K562 (cell line): ENCODE data around the gene TCF19. TPM values are rescaled to one million over a fixed set of nuclear protein-coding genes. Genes with fewer than 3 reads are reported as not detected.

Experiments
- AFF1 ChIP-seq, 2 experiments: fragments of 450-650 bp; IDR thresholded peaks; 2 replicates each; pipeline ENCODE4 v1.6.1; 2018; ENCODE audit warnings: mild to moderate bottlenecking in 2 of 2, low read depth in 1 of 2; ENCODE audit not compliant: partially characterized antibody in 2 of 2
- BACH1 ChIP-seq: fragments of 200-800 bp; sonication (Bioruptor generic); IDR thresholded peaks from 2 replicates; pipeline ENCODE4 v1.6.1; 2016; ENCODE audit warnings: missing genetic modification characterization, missing compliant biosample characterization
- CHCHD3 ChIP-seq: fragments of 250-450 bp; sonication (Bioruptor Pico); IDR thresholded peaks from 2 replicates; pipeline ENCODE4 v2.1.2; 2022; ENCODE audit warnings: mild to moderate bottlenecking
- ETV1 ChIP-seq: fragments of 450-650 bp; conservative IDR thresholded peaks from 2 replicates; pipeline ENCODE4 v1.6.1; 2016; ENCODE audit warnings: missing genetic modification characterization, control low read depth, low read depth, missing compliant biosample characterization
- FOXK1 ChIP-seq: sonication (generic); formaldehyde crosslinking; IDR thresholded peaks from 2 replicates; pipeline ENCODE4 v1.8.0; 2022; ENCODE audit warnings: missing genetic modification reagents, mild to moderate bottlenecking, borderline replicate concordance
- LEF1 ChIP-seq: fragments of 450-650 bp; IDR thresholded peaks from 2 replicates; pipeline ENCODE4 v1.6.1; 2016; ENCODE audit warnings: mild to moderate bottlenecking
- MAZ ChIP-seq, 2 experiments: fragments of 450-650 bp in 1 of 2; sonication (generic) in 1 of 2; formaldehyde crosslinking; IDR thresholded peaks in 1 of 2; conservative IDR thresholded peaks in 1 of 2; 2 replicates each; pipeline versions ENCODE4 v1.4.0 to v1.5.0; 2020; ENCODE audit warnings: mild to moderate bottlenecking in 1 of 2, missing genetic modification reagents in 1 of 2
- NBN ChIP-seq: fragments of 450-650 bp; IDR thresholded peaks from 2 replicates; pipeline ENCODE4 v1.6.1; 2016; ENCODE audit warnings: low read depth, mild to moderate bottlenecking
- NFE2 ChIP-seq: IDR thresholded peaks from 2 replicates; pipeline ENCODE4 v1.6.1; 2014; ENCODE audit warnings: antibody characterized with exemption, low read depth
- NR1H2 ChIP-seq: sonication (generic); formaldehyde crosslinking; IDR thresholded peaks from 2 replicates; pipeline ENCODE4 v1.4.0; 2020; ENCODE audit warnings: mild to moderate bottlenecking, missing genetic modification reagents
- PBX2 ChIP-seq, 2 experiments: IDR thresholded peaks in 1 of 2; conservative IDR thresholded peaks in 1 of 2; 2 replicates each; pipeline ENCODE4 v1.6.1; 2016; ENCODE audit warnings: low read depth in 2 of 2, mild to moderate bottlenecking in 1 of 2, missing compliant biosample characterization in 1 of 2, missing genetic modification characterization in 1 of 2, moderate library complexity in 1 of 2
- SIRT6 ChIP-seq: IDR thresholded peaks from one replicate; pipeline ENCODE4 v1.6.1; 2012; ENCODE audit warnings: low read depth, mild to moderate bottlenecking, control low read depth, inconsistent platforms, low read length, moderate library complexity
- SMAD4 ChIP-seq: fragments of 250-450 bp; sonication (Bioruptor Pico); conservative IDR thresholded peaks from 2 replicates; pipeline ENCODE4 v1.8.0; 2021; ENCODE audit warnings: inconsistent platforms, mild to moderate bottlenecking, moderate library complexity
- SPI1 ChIP-seq: IDR thresholded peaks from 2 replicates; pipeline ENCODE4 v1.6.1; 2011; ENCODE audit warnings: low read depth, low read length, control low read depth, borderline replicate concordance
- TAF1 ChIP-seq: IDR thresholded peaks from 2 replicates; pipeline ENCODE4 v1.6.1; 2011; ENCODE audit warnings: mild to moderate bottlenecking, low read length, moderate library complexity; ENCODE audit not compliant: insufficient read depth, control insufficient read depth, severe bottlenecking; ENCODE audit errors: extremely low read depth
- ZFX ChIP-seq: sonication (generic); formaldehyde crosslinking; IDR thresholded peaks from 2 replicates; pipeline ENCODE4 v1.8.0; 2022; ENCODE audit warnings: mild to moderate bottlenecking, missing genetic modification reagents, moderate library complexity
- ZNF280B ChIP-seq: fragments of 250-450 bp; sonication (Bioruptor Pico); IDR thresholded peaks from 2 replicates; pipeline ENCODE4 v1.5.1; 2021; ENCODE audit warnings: mild to moderate bottlenecking
- ZNF316 ChIP-seq: fragments of 450-650 bp; IDR thresholded peaks from 2 replicates; pipeline ENCODE4 v1.6.1; 2016
- ZNF707 ChIP-seq: fragments of 250-450 bp; sonication (Bioruptor Pico); conservative IDR thresholded peaks from 2 replicates; pipeline ENCODE4 v1.8.0; 2022; ENCODE audit warnings: inconsistent platforms, mild to moderate bottlenecking, moderate library complexity
- polyA plus RNA-seq, 8 experiments: library from polyadenylated mRNA; depleted of rRNA in 4 of 8; stranded (reverse) in 5 of 8; unstranded in 3 of 8; fragments of >200 nt; fragmentation: Nextera tagmentation in 2 of 8; fragmentation: Illumina TruSeq in 1 of 8; extraction: Ambion mirVana in 2 of 8; extraction: Trizol in 1 of 8; gene quantifications; 2 replicates each; pipeline versions ENCODE4 v1.2.1 to v1.2.3, GENCODE V29; 2011 to 2014; ENCODE audit warnings: inconsistent platforms in 1 of 8, missing spikeins in 1 of 8
- total RNA-seq, 7 experiments: library from RNA; depleted of rRNA in 6 of 7; stranded (reverse); fragments of >200 nt in 6 of 7; fragmentation: Illumina TruSeq in 2 of 7; extraction: Trizol in 2 of 7; gene quantifications; 2 replicates each; pipeline versions ENCODE4 v1.2.1 to v1.2.3, GENCODE V29; 2011 to 2021; ENCODE audit warnings: low replicate concordance in 1 of 7

The TCF19 gene
- total and polyA plus RNA-seq, 9 of the 15 experiments (the other 6 are each of a cell fraction or from before 2014, with no cell fraction given), result 4.2 to 42.5 (median 25.7) TPM

- TF ChIP-seq AFF1 (IDR thresholded peaks at IDR 0.05; ENCODE audit: low read depth in 1 of 2, partially characterized antibody in 2 of 2), result peak in 1 of 2 experiments; percentile 87
- TF ChIP-seq ETV1 (tag), result peak; percentile 32
- peak; percentile 73 for TF ChIP-seq ZFX (CRISPR knock-in tag)
- no peak for TF ChIP-seq FOXK1
- TF ChIP-seq SMAD4, result peak; percentile 69
- TF ChIP-seq NBN, result no peak; the same call in 1 of the 2 replicates
- no peak for TF ChIP-seq CHCHD3
- peak; percentile 26; the same call in 1 of the 2 replicates for TF ChIP-seq SPI1
- TF ChIP-seq NFE2, result peak; percentile 66
- no peak for TF ChIP-seq ZNF280B (CRISPR knock-in tag)
- peak; percentile 48; the same call in 1 of the 2 replicates for TF ChIP-seq BACH1 (tag)
- peak; percentile 84 to 94 for TF ChIP-seq MAZ (CRISPR knock-in tag; conservative IDR thresholded peaks at IDR 0.05 in 1 of 2, IDR thresholded peaks at IDR 0.05 in 1 of 2)
- no peak for TF ChIP-seq SIRT6
- TF ChIP-seq TAF1, result peak; percentile 74
- TF ChIP-seq LEF1, result peak; percentile 50; the same call in 1 of the 2 replicates
- TF ChIP-seq PBX2 (CRISPR knock-in tag; IDR thresholded peaks at IDR 0.05; ENCODE audit: low read depth), result no peak
- TF ChIP-seq PBX2 (tag; conservative IDR thresholded peaks at IDR 0.05; ENCODE audit: low read depth), result peak; percentile 78
- no peak for TF ChIP-seq NR1H2
- no peak for TF ChIP-seq ZNF707
- TF ChIP-seq ZNF316, result peak; percentile 29
These were observed 39.3 kb downstream of the TCF19 start (continued) for GRCh38 chr6:31197559-31198305.
